ENCODE data around the gene HECTD1. TPM values are rescaled to one million over a fixed set of nuclear protein-coding genes. Genes with fewer than 3 reads are reported as not detected.

The HECTD1 gene
- total RNA-seq, 1 experiment from 2014 or later, result 160 TPM

GRCh38 chr14:31251028-31251958 is 43.7 kb upstream of the HECTD1 start:
- Histone ChIP-seq H3K9ac (ENCODE audit: low read length) (no peak overlapping the region), H3K27me3 (ENCODE audit: insufficient read depth, low read length) (no peaks in the 10 kb centered on the region), H3K36me3 (ENCODE audit: control insufficient read depth in 1 of 2, insufficient read depth in 2 of 2, low read length in 2 of 2) (no peaks in the 10 kb centered on the region), H3K4me2 (ENCODE audit: low read length) (no peak overlapping the region), H3K9me2 (ENCODE audit: insufficient read depth) (no peaks in the 10 kb centered on the region), H3K9me3 (ENCODE audit: control insufficient read depth in 1 of 2, insufficient read depth in 1 of 2, low read depth in 1 of 2, low read length in 2 of 2) (no peaks in the 10 kb centered on the region), H3K4me1 (ENCODE audit: control insufficient read depth in 1 of 2, insufficient read depth in 2 of 2, low read length in 2 of 2) (peaks cover 0 to 7% of the 10 kb centered on the region in 2 experiments; a peak in 1 of 4 replicates), H2AFZ (ENCODE audit: low read depth, low read length, poor library complexity, severe bottlenecking) (peak overlapping the region; percentile 56), H3K79me2 (ENCODE audit: insufficient read depth, low read length) (no peaks in the 10 kb centered on the region), H3K4me3 (replicated peaks in 1 of 2; ENCODE audit: low read depth in 1 of 2, low read length in 2 of 2) (no peak overlapping the region), H3K27ac (ENCODE audit: low read depth, low read length) (no peak overlapping the region), H4K20me1 (ENCODE audit: insufficient read depth) (no peaks in the 10 kb centered on the region)
- ChIA-PET POLR2A (no interaction called here), CTCF (no interaction called here), RAD21 (ENCODE audit: low non-redundant PET in 1 of 2, low total read pairs in 2 of 2, uncharacterized antibody in 2 of 2, unreplicated experiment in 2 of 2) (no interaction called here)
- ATAC-seq (no peak), DNase-seq (ENCODE audit: low read depth, low spot score) (no peak)
- no TSS peak for BruUV-seq (replicated peaks)
- intact Hi-C loops (cut with micrococcal nuclease), result no loop called here
- no peak for TF ChIP-seq CEBPB (IDR thresholded peaks at IDR 0.05; ENCODE audit: low read depth)
- TF ChIP-seq POLR2AphosphoS5 (IDR thresholded peaks at IDR 0.05; ENCODE audit: low read depth, low read length), result no peak
- no peak for TF ChIP-seq RAD21 (IDR thresholded peaks at IDR 0.05; ENCODE audit: low read depth)
- TF ChIP-seq ELF1 (IDR thresholded peaks at IDR 0.05; ENCODE audit: borderline replicate concordance, low read depth), result no peak
- no peak for TF ChIP-seq JUND (IDR thresholded peaks at IDR 0.05)
- TF ChIP-seq EZH2phosphoT487 (IDR thresholded peaks at IDR 0.05; ENCODE audit: borderline replicate concordance), result no peak

- no peaks in the 10 kb centered on the region for H4K20me1 ChIP-seq (ENCODE audit: insufficient read depth)
- BruUV-seq (replicated peaks), result no TSS peak
- POLR2A ChIA-PET, result interaction anchor here (1.4 kb wide), 1 partner anchor 13 kb away, joined by 3 read pairs; no protein-coding TSS in a partner anchor
- peaks cover 16 to 41% of the 10 kb centered on the region in 2 experiments for H3K4me1 ChIP-seq (ENCODE audit: control insufficient read depth in 1 of 2, insufficient read depth in 2 of 2, low read length in 2 of 2)
- CTCF ChIA-PET, result no interaction called here
- no peak for ATAC-seq
- H3K4me2 ChIP-seq (ENCODE audit: low read length), result peak overlapping the region; percentile 58
- no peaks in the 10 kb centered on the region for H3K9me3 ChIP-seq (ENCODE audit: control insufficient read depth in 1 of 2, insufficient read depth in 1 of 2, low read depth in 1 of 2, low read length in 2 of 2)
- peak overlapping the region; percentile 90 for H3K27ac ChIP-seq (ENCODE audit: low read depth, low read length)
- DNase-seq (ENCODE audit: low read depth, low spot score), result no peak
- H3K79me2 ChIP-seq (ENCODE audit: insufficient read depth, low read length), result no peaks in the 10 kb centered on the region
- peak overlapping the region in 1 of 2 experiments; percentile 32; a peak in 2 of 4 replicates for H3K4me3 ChIP-seq (replicated peaks in 1 of 2; ENCODE audit: low read depth in 1 of 2, low read length in 2 of 2)
- H3K36me3 ChIP-seq (ENCODE audit: control insufficient read depth in 1 of 2, insufficient read depth in 2 of 2, low read length in 2 of 2), result no peaks in the 10 kb centered on the region
- intact Hi-C loops (cut with micrococcal nuclease), result no loop called here
- peak overlapping the region; percentile 54 for H3K9ac ChIP-seq (ENCODE audit: low read length)
- no peak overlapping the region for H2AFZ ChIP-seq (ENCODE audit: low read depth, low read length, poor library complexity, severe bottlenecking)
- RAD21 ChIA-PET (ENCODE audit: low non-redundant PET in 1 of 2, low total read pairs in 2 of 2, uncharacterized antibody in 2 of 2, unreplicated experiment in 2 of 2), result no interaction called here
- no peaks in the 10 kb centered on the region for H3K9me2 ChIP-seq (ENCODE audit: insufficient read depth)
- no peaks in the 10 kb centered on the region for H3K27me3 ChIP-seq (ENCODE audit: insufficient read depth, low read length)
- TF ChIP-seq POLR2AphosphoS5 (IDR thresholded peaks at IDR 0.05; ENCODE audit: low read depth, low read length) (no peak), SIN3A (IDR thresholded peaks at IDR 0.05; ENCODE audit: low read depth) (no peak), ELF1 (IDR thresholded peaks at IDR 0.05; ENCODE audit: borderline replicate concordance, low read depth) (no peak), EZH2 (IDR thresholded peaks at IDR 0.05) (no peak), EZH2phosphoT487 (IDR thresholded peaks at IDR 0.05; ENCODE audit: borderline replicate concordance) (no peak), SP1 (IDR thresholded peaks at IDR 0.05; ENCODE audit: low read depth) (no peak), YY1 (IDR thresholded peaks at IDR 0.05; ENCODE audit: extremely low read depth, insufficient replicate concordance, low read depth, low read length) (no peak), ZFX (IDR thresholded peaks at IDR 0.05) (no peak), CBX3 (IDR thresholded peaks at IDR 0.05; ENCODE audit: low read depth) (no peak), JUND (IDR thresholded peaks at IDR 0.05) (no peak), CTCF (IDR thresholded peaks at IDR 0.05 in 2 of 3, conservative IDR thresholded peaks at IDR 0.05 in 1 of 3; ENCODE audit: borderline replicate concordance in 1 of 3, insufficient read depth in 1 of 3, low read depth in 2 of 3, low read length in 2 of 3) (no peak), SRF (IDR thresholded peaks at IDR 0.05; ENCODE audit: low read depth) (no peak), EGR1 (IDR thresholded peaks at IDR 0.05; ENCODE audit: low read depth) (no peak)
- TF ChIP-seq, protein P1, sequence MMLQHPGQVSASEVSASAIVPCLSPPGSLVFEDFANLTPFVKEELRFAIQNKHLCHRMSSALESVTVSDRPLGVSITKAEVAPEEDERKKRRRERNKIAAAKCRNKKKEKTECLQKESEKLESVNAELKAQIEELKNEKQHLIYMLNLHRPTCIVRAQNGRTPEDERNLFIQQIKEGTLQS (IDR thresholded peaks at IDR 0.05), result no peak
Measured at GRCh38 chr14:31244626-31245025, 37.0 kb upstream of the HECTD1 start.

Measured in HCT116 (cell line).